SU-DHL-6 (cell line): Measurements from ENCODE around the gene NDUFS3.

Experiments used
- H2AFZ ChIP-seq: fragments of 200-600 bp; sonication (generic); 2 replicates; pipeline ENCODE4 v1.6.1; 2014; ENCODE audit warnings: low read depth, mild to moderate bottlenecking, moderate library complexity, mixed read lengths, antibody characterized with exemption, low read length; ENCODE audit not compliant: severe bottlenecking
- H3F3A ChIP-seq: fragments of 200-600 bp; shearing (Covaris generic); 2 replicates; pipeline ENCODE4 v1.6.0; 2016; ENCODE audit warnings: antibody characterized with exemption, mild to moderate bottlenecking; ENCODE audit not compliant: insufficient read depth
- H3K27ac ChIP-seq: fragments of 200-600 bp; sonication (generic); 2 replicates; pipeline ENCODE4 v1.5.1; 2016; ENCODE audit warnings: low read depth, mild to moderate bottlenecking, low read length, moderate library complexity, mixed read lengths
- H3K27me3 ChIP-seq: fragments of 200-600 bp; sonication (generic), shearing (Covaris generic); 2 replicates; pipeline ENCODE4 v1.6.0; 2014; ENCODE audit warnings: mild to moderate bottlenecking, low read length
- H3K36me3 ChIP-seq: fragments of 200-600 bp; sonication (generic); 2 replicates; pipeline ENCODE4 v1.6.1; 2014; ENCODE audit warnings: mild to moderate bottlenecking, low read length, mixed read lengths
- H3K4me2 ChIP-seq: fragments of 300-600, 200-600 bp; shearing (Covaris generic), sonication (generic); 2 replicates; pipeline ENCODE4 v1.6.0; 2014; ENCODE audit warnings: low read length, low read depth, mild to moderate bottlenecking; ENCODE audit not compliant: poor library complexity, severe bottlenecking
- H3K4me3 ChIP-seq: fragments of 200-600 bp; sonication (generic); 2 replicates; pipeline ENCODE4 v1.5.1; 2014; ENCODE audit warnings: antibody characterized with exemption, low read length, mild to moderate bottlenecking, mixed read lengths; ENCODE audit not compliant: insufficient read depth, poor library complexity, severe bottlenecking
- H3K79me2 ChIP-seq: fragments of 200-600 bp; sonication (generic); 2 replicates; pipeline ENCODE4 v1.6.1; 2014; ENCODE audit warnings: mild to moderate bottlenecking, low read length, moderate library complexity; ENCODE audit not compliant: insufficient read depth
- H3K9ac ChIP-seq: fragments of 200-600 bp; sonication (generic); 2 replicates; pipeline ENCODE4 v1.7.0; 2014; ENCODE audit warnings: mild to moderate bottlenecking, low read length
- H3K9me2 ChIP-seq: fragments of 200-600 bp; sonication (generic); replicated peaks from 2 replicates; pipeline ENCODE4 v1.6.1; 2014; ENCODE audit warnings: low read length; ENCODE audit not compliant: insufficient read depth
- H3K9me3 ChIP-seq: fragments of 200-600 bp; sonication (generic); 2 replicates; pipeline ENCODE4 v1.6.1; 2014; ENCODE audit warnings: low read length, mixed read lengths; ENCODE audit not compliant: insufficient read depth
- H4K20me1 ChIP-seq: fragments of 200-600 bp; sonication (generic); 2 replicates; pipeline ENCODE4 v1.6.1; 2014; ENCODE audit warnings: low read depth, mild to moderate bottlenecking, antibody characterized with exemption, low read length, moderate library complexity, mixed read lengths
- EZH2phosphoT487 ChIP-seq: fragments of 200-600 bp; sonication (generic), shearing (Covaris generic); conservative IDR thresholded peaks from 2 replicates; pipeline ENCODE4 v1.6.1; 2018; ENCODE audit warnings: mild to moderate bottlenecking, antibody characterized with exemption, low read length, moderate library complexity, mixed read lengths
- TF ChIP-seq, protein P1 (sequence below): fragments of 200-600 bp; sonication (generic); IDR thresholded peaks from one replicate; pipeline ENCODE4 v1.5.1; 2017; ENCODE audit warnings: antibody characterized with exemption, mild to moderate bottlenecking, low read length, moderate library complexity; ENCODE audit not compliant: insufficient read depth, poor library complexity, severe bottlenecking

Gene NDUFS3

GRCh38 chr11:47592251-47592650 is 13.4 kb downstream of the NDUFS3 start:
- no peaks in the 10 kb centered on the region for H3K79me2 ChIP-seq
- no peak overlapping the region for H3K9ac ChIP-seq
- H3K27me3 ChIP-seq = no peaks in the 10 kb centered on the region
- no peaks in the 10 kb centered on the region for H3K9me3 ChIP-seq
- H3F3A ChIP-seq = no peaks in the 10 kb centered on the region
- H3K27ac ChIP-seq = no peak overlapping the region
- TF ChIP-seq, protein P1, sequence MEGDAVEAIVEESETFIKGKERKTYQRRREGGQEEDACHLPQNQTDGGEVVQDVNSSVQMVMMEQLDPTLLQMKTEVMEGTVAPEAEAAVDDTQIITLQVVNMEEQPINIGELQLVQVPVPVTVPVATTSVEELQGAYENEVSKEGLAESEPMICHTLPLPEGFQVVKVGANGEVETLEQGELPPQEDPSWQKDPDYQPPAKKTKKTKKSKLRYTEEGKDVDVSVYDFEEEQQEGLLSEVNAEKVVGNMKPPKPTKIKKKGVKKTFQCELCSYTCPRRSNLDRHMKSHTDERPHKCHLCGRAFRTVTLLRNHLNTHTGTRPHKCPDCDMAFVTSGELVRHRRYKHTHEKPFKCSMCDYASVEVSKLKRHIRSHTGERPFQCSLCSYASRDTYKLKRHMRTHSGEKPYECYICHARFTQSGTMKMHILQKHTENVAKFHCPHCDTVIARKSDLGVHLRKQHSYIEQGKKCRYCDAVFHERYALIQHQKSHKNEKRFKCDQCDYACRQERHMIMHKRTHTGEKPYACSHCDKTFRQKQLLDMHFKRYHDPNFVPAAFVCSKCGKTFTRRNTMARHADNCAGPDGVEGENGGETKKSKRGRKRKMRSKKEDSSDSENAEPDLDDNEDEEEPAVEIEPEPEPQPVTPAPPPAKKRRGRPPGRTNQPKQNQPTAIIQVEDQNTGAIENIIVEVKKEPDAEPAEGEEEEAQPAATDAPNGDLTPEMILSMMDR = no peak
- TF ChIP-seq EZH2phosphoT487 = no peak
- H4K20me1 ChIP-seq = no peaks in the 10 kb centered on the region
- no peak overlapping the region for H3K4me3 ChIP-seq
- H3K36me3 ChIP-seq = no peaks in the 10 kb centered on the region
- H3K9me2 ChIP-seq = no peaks in the 10 kb centered on the region
- H3K4me2 ChIP-seq = no peak overlapping the region
- H2AFZ ChIP-seq = no peak overlapping the region

GRCh38 chr11:47592970-47593369 is 14.1 kb downstream of the NDUFS3 start:
- no peak overlapping the region for H3K4me3 ChIP-seq
- H3K36me3 ChIP-seq = no peaks in the 10 kb centered on the region
- no peaks in the 10 kb centered on the region for H3F3A ChIP-seq
- no peaks in the 10 kb centered on the region for H3K9me3 ChIP-seq
- TF ChIP-seq, protein P1 = no peak
- TF ChIP-seq EZH2phosphoT487 = no peak
- no peak overlapping the region for H3K9ac ChIP-seq
- H2AFZ ChIP-seq = no peak overlapping the region
- no peak overlapping the region for H3K27ac ChIP-seq
- H3K9me2 ChIP-seq = no peaks in the 10 kb centered on the region
- H3K4me2 ChIP-seq = no peak overlapping the region
- H3K79me2 ChIP-seq = no peaks in the 10 kb centered on the region
- H4K20me1 ChIP-seq = no peaks in the 10 kb centered on the region
- H3K27me3 ChIP-seq = no peaks in the 10 kb centered on the region

DNA sequence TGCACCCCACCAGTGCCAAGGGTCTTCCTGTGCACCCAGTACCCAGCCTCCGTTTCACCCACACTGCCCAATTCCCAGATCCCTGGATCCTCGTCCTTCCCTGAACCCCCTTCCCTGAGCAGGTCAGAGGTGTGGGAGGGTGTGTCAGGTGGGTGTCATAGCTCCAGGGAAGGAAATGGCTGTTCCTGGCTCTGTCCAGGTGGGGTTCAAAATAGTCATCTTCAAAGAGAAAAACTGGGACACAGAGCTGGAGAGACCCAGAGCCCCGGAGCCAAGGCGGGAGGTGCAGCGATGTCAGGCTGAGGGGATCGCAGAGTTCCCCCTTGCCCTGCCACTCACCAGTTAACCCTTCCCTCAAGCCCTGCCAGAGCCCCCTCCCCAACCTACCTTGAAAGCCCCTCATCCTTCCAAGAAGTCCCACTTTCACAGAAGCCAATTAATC is 14.6 kb downstream of the NDUFS3 start:
- Histone ChIP-seq H3K27me3 (no peaks in the 10 kb centered on the region), H3K9me2 (no peaks in the 10 kb centered on the region), H3K79me2 (no peaks in the 10 kb centered on the region), H3K4me3 (no peak overlapping the region), H3K9ac (no peak overlapping the region), H3K4me2 (no peak overlapping the region), H3K9me3 (no peaks in the 10 kb centered on the region), H4K20me1 (no peaks in the 10 kb centered on the region), H2AFZ (no peak overlapping the region), H3K27ac (no peak overlapping the region), H3F3A (no peaks in the 10 kb centered on the region), H3K36me3 (no peaks in the 10 kb centered on the region)
- TF ChIP-seq, protein P1 = no peak
- no peak for TF ChIP-seq EZH2phosphoT487
